Embryonic facial prominence (tissue), 1 donor: ENCODE results near the gene CEMIP.

Experiments
- DNase-seq: peaks from one replicate; pipeline ENCODE4 v3.0.0-alpha.2; 2016; ENCODE audit errors: extremely low spot score

Gene CEMIP

DNA sequence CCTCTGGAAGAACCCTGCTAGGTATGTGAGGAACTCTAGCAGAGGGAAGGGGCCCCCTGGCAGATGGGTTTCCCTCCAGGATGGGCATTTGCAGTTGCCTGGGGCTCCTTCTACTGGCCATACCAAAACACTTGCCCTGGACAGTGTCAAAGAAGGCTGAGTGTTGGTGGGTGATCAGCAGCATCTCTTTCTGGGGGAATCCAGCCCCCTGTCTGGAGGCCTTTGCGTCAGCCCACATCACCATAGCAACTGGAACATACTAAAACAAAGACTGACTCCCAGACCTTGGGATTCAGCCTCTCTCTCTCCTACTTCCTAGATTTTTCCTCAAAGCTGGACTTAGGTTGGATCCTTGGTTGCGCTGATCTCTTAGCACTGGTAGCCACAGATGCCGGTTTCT is 8.1 kb downstream of the CEMIP start:
- DNase-seq, result no peak

DNA sequence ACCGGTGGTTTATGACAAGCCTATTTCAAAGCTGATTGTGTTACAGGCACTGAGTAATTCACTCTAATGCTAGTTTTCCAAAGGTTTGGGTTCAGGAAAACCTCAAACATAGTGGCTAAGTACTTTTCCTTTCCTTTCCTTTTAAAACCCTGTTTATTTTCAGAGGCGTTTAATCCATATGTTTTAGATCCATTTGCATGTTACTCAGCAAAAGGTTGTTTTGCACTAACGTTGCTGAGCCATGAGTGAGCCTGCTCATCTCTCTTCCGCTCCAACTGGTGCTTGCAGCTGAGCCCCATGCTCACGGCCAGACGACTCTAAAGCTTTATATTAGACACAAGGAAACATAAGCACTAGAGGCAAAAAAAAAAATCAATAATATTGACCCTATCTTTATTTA is 9.4 kb downstream of the CEMIP start:
- DNase-seq, result no peak

DNA sequence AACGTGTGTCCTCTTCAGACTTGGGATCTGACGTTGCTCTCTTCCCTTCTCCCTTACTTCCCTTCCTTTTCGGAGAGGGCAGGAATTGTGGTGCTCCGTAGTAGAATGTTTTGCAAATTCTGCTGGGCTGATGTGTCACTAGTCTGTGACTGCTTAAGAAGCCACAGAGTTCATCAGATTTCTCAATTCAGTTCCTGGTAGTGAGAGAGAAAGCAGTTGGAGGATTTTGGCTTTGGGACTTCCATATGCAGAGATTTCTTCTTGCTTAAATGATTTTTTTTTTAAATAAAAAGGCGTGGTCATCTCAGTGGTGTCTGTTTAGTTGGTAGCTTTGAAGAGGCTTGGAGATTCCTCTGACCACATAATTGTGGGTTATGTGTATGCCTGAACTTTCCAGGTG is 10.1 kb downstream of the CEMIP start:
- no peak for DNase-seq

DNA sequence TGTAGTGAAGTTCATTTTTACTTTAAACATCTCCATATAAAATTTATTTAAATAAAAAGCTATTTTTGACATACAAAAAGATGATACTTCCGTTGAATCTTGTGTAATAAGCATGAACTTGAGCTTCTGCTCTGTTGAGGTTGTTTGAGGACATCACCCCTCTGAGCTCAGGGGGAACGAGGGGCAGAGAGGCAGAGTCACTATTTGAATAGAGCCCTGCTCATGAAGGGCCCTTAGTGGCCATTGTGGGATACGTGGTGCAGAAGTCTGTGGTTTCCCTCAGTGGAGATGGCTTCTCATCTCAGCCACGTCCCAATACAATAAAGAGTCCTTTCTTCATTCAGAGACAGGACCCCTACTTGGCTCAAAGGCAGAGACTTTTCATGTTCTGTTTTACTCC is 10.6 kb downstream of the CEMIP start:
- no peak for DNase-seq

GRCh38 chr15:80790236-80790635 is 11.1 kb downstream of the CEMIP start:
- no peak for DNase-seq

DNA sequence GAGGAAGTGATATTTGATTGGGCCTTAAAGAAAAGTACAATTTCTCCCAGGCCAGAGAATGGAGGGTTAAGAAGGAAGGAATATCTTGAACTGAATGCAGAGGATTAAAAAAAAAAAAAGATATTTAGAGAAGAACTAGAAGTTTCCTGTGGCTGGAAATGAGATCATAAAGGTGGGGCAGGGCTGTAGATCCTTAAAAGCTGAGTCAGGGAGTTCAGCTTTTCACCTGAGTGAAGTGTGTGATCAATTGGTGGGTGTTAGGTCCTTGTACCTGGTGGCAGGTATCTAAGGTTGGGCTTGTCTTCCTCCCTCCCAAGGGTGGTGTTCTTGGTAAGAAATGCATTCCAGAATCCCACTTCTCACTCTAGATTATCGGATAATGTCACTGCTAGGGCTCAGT is 11.8 kb downstream of the CEMIP start:
- DNase-seq, result no peak

GRCh38 chr15:80796407-80796806 is 17.2 kb downstream of the CEMIP start:
- no peak for DNase-seq

DNA sequence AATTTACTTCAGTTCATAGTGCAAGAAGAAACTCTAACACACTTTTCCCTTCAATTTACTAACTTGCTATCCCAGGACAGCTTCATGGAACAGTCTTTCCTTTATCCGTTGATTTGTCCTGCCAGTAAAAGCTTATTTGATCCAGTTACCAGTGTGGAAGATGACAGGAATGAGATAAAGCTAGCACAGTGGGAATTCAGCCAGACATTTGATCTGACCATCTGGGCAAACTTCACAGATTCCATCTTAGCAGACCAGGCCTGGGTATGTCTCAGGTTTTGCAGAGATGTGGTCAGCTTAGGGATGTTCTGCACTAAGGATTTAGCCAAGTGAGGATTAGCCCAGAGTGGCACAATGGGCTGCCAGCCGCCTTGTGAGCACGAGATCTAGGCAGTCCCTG is 19.7 kb downstream of the CEMIP start:
- DNase-seq, result no peak

DNA sequence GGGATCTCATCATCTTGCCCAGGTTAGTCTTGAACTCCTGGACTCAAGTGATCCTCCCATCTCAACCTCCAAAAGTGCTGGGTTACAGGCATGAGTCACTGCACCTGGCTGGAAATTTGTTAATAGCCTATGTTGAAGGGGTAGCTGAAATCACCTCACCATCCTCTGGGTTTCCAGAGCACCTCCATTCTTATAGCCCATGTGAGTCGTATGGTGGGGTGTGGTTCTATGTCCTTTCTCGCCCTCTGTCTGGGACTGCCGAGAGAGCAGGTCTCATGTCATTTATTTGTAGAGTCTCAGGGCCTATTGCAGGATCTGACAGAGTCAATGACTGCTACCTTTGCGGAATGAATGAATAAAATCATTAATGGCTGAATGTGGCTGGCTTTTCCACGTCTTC is 20.9 kb downstream of the CEMIP start:
- no peak for DNase-seq

DNA sequence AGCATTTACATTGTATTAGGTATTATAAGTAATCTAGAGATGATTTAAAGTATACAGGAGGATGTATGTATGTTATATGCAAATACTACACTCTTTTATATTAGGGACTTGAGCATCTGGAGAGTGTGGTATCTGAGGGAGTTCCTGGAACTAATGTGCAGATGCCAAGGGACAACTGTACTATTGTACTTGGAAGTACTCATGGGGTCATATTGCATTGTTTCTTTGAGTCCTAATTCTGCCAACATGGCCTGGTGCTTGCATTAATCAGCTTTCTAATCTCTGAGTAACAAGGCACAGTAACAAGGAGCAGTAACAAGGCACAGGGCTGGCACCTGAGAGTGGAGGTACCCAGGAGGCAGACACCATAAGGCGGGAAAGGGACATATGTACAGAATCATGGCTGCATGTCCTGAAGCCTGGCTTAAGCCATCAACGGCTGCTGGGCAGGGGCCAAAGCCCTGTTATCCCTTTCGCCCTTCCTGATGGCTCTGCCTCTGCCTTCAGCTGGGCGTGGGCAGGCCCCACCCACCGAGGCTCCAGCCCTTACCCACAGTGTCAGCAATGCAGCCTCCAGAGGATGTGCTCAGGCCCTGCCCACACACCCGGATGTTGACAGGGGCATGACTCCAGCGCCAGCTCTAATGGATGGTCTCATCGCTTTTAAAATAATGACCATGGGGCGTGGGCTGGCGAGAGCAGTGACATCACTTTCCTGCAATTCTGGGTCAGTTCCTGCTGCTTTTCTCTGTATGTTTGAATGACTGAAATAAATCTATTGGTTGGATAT is 22.9 kb downstream of the CEMIP start:
- no peak for DNase-seq

- DNase-seq, result no peak
These were observed 24.7 kb downstream of the CEMIP start for GRCh38 chr15:80803580-80804525.

GRCh38 chr15:80804970-80805495 is 25.9 kb downstream of the CEMIP start:
- no peak for DNase-seq

DNA sequence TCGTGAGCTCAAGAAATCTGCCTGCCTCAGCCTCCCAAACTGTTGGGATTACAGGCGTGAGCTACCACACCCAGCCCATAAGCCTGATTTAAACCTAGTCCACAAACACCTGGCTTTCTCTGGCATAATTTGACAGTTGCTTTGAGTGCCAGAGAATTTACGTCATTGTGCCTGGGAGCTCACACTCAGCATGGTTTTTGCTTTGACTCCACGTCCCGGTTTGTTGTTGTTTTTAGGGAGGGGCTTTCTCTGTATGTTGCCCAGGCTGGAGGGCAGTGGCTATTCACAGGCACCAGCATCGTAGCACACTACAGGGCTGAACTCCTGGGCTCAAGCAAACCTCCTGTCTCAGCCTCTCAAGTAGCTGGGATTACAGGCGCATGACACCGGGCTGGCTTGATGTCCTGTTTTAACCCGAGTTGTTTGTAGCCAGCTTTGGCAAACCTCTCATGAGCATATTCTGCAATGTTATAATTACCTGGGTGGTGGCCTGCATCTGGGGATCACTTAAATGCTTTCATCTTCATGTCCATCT is 32.7 kb downstream of the CEMIP start:
- no peak for DNase-seq

GRCh38 chr15:80815106-80815505 is 35.9 kb downstream of the CEMIP start:
- DNase-seq, result no peak

- no peak for DNase-seq
These were observed 37.0 kb downstream of the CEMIP start for GRCh38 chr15:80816049-80816653.

DNA sequence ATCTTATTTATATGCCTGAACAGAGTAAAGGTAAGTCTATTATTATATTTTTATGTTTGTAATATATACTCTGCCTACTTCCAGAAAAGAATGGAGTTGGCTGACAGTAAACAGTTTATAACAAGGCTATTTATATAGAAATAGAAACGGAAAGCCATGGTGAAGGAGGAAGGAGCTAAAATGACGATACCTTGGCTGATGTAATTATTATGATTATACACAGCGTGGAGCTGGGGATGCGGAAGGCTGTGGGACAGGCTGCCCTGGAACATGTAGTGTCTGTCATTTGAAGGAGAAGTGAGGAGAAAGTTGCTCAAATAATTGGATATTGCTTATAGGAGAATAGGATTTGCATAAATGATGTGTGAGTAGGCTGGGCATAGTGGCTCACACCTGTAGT is 37.8 kb downstream of the CEMIP start:
- no peak for DNase-seq

GRCh38 chr15:80817901-80818300 is 38.7 kb downstream of the CEMIP start:
- no peak for DNase-seq

- no peak for DNase-seq
These were observed 39.8 kb downstream of the CEMIP start for GRCh38 chr15:80819001-80819400.

DNA sequence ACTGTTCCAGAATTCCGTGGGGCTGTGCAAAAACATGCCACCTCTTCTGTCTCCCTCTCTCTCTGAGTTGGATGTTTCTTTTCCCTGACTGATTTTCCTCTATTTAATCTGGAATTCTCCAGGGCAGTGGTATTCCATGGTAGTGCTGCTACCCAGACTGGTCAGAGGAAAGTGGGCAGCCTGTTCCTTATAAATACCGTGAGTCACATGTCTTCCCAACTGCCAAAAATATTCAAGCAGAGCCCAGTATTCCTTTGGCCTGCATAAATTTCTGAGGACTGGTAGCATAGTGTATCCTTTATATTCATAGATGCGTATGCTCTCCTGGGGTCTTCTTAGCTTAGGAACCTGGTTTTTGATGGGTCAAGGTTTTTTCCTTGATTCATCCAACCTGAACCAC is 40.9 kb downstream of the CEMIP start:
- DNase-seq, result no peak

DNA sequence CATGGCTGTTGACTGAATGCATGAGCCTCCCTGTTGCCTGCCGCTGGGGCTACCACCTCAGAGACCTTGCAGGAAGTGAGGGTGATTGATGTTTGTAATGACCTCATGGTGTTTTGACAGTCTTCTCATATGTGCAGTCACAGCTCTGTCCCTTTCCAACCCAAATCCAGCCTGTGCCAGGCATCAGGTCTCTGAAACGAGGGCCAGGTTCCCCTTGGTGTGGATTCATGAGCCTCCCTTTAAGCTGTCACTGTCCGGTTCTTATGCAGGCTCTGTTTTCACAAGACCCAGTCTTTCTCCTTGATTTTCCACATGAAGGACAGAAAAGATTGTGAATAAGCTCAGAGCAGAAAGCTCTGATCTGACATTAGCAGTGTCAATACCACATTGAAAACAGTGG is 43.1 kb downstream of the CEMIP start:
- no peak for DNase-seq

DNA sequence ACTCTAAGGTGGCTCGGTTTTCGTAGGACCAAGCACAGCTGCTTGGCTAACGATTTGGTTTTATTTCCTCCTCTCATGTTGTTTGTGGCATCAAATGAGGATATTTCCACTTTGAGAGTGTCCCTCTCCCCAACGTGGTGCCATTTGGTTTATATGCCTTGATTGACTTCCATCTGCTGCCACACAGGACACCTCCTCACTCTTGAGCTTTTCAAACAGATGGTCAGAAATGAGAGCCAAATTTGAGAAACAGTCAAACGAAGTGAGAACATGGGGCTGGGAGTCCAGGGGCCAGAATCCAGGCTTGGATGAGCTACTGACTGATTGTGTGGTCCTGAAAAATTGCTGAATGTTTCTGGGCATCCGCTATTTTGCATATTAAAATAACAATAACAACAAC is 43.5 kb downstream of the CEMIP start:
- no peak for DNase-seq

DNA sequence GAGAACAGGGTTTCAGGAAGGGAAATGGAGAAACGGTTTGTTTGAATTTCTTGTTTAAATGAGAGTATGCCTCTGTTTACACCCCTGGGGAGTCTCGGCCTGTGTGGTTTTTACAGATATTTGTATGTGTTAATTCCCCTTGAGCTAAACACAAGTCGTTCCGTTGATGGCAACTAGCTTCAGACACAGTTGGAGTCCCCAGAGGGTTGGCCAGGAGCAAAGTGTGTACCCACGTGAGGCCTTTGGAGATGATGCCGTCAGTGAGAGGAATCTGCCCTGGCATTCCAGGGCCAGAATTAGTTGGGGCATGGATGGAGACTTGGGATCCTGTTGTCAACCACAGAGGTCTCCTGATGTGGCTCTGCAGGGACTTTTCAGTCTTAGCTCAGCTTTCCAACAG is 44.0 kb downstream of the CEMIP start:
- no peak for DNase-seq
